HFFc6 (cell line): ENCODE data around the gene CD82. TPM values are rescaled to one million over a fixed set of nuclear protein-coding genes. Genes with fewer than 3 reads are reported as not detected.
"Not testable (repeated sequence)": the region's sequence is repeated elsewhere in the genome, so short reads cannot be mapped to it uniquely, and the experiment has no call there.

Experiments used
- DNase-seq: peaks from one replicate; pipeline ENCODE4 v3.0.0-alpha.2; 2018
- H3K27ac Mint-ChIP-seq: 2 replicates; pipeline ENCODE4 v1.8.0; 2020; ENCODE audit warnings: mild to moderate bottlenecking, mixed read lengths
- H3K27me3 Mint-ChIP-seq: 2 replicates; pipeline ENCODE4 v1.8.0; 2021; ENCODE audit warnings: mild to moderate bottlenecking, moderate library complexity, mixed read lengths; ENCODE audit not compliant: insufficient read depth
- H3K36me3 Mint-ChIP-seq: 2 replicates; pipeline ENCODE4 v1.8.0; 2021; ENCODE audit warnings: low read depth, mixed read lengths
- H3K4me1 Mint-ChIP-seq: 2 replicates; pipeline ENCODE4 v1.8.0; 2020; ENCODE audit warnings: low read depth, mixed read lengths
- H3K4me3 Mint-ChIP-seq: 2 replicates; pipeline ENCODE4 v1.8.0; 2020; ENCODE audit warnings: mild to moderate bottlenecking, moderate library complexity, mixed read lengths
- H3K9me3 Mint-ChIP-seq: 2 replicates; pipeline ENCODE4 v1.8.0; 2020; ENCODE audit warnings: mild to moderate bottlenecking, mixed read lengths
- CTCF ChIP-seq: fragments of 200-600 bp; sonication (generic); IDR thresholded peaks from 2 replicates; pipeline ENCODE4 v1.5.0; 2021; ENCODE audit warnings: antibody characterized with exemption, mild to moderate bottlenecking
- total RNA-seq, 6 experiments: library from RNA; stranded (reverse); fragmentation: NEBNext Ultra II Directional; extraction: Animal tissue kit (Norgen Biotek cat#: 25700); gene quantifications; 2 replicates in 1 of 6; 3 replicates in 5 of 6; pipeline ENCODE4 v1.2.3, GENCODE V29; 2021

Gene CD82
- total RNA-seq, 6 experiments from 2014 or later = 17.3 to 31.7 (median 20.7) TPM

GRCh38 chr11:44539971-44540370, 25.5 kb upstream of the CD82 start:
- Mint-ChIP-seq H3K4me3 (no peak overlapping the region), H3K9me3 (no peaks in the 10 kb centered on the region), H3K27me3 (peaks cover 17% of the 10 kb centered on the region), H3K27ac (no peak overlapping the region), H3K36me3 (no peaks in the 10 kb centered on the region), H3K4me1 (no peaks in the 10 kb centered on the region)
- no peak for TF ChIP-seq CTCF
- no peak for DNase-seq

- no peaks in the 10 kb centered on the region for H3K4me1 Mint-ChIP-seq
- TF ChIP-seq CTCF = no peak
- no peak overlapping the region for H3K27ac Mint-ChIP-seq
- H3K9me3 Mint-ChIP-seq = peaks cover under 1% of the 10 kb centered on the region; the same call in 1 of the 2 replicates
- no peak for DNase-seq
- H3K27me3 Mint-ChIP-seq = peaks cover 21% of the 10 kb centered on the region
- no peaks in the 10 kb centered on the region for H3K36me3 Mint-ChIP-seq
- no peak overlapping the region for H3K4me3 Mint-ChIP-seq
Measured at GRCh38 chr11:44540667-44541066, 24.8 kb upstream of the CD82 start.

GRCh38 chr11:44542372-44542771, 23.1 kb upstream of the CD82 start:
- DNase-seq = no peak
- Mint-ChIP-seq H3K4me3 (no peak overlapping the region), H3K27ac (no peak overlapping the region), H3K4me1 (no peaks in the 10 kb centered on the region), H3K27me3 (peaks cover 16% of the 10 kb centered on the region), H3K36me3 (no peaks in the 10 kb centered on the region), H3K9me3 (peaks cover 5% of the 10 kb centered on the region; the same call in 1 of the 2 replicates)
- TF ChIP-seq CTCF = no peak

- H3K4me3 Mint-ChIP-seq, H3K36me3 Mint-ChIP-seq, H3K4me1 Mint-ChIP-seq, DNase-seq, H3K27ac Mint-ChIP-seq, H3K9me3 Mint-ChIP-seq: not testable (repeated sequence)
- peaks cover 14% of the 10 kb centered on the region for H3K27me3 Mint-ChIP-seq
Measured at GRCh38 chr11:44546984-44547383, 18.5 kb upstream of the CD82 start.

GRCh38 chr11:44547534-44547933, 17.9 kb upstream of the CD82 start:
- H3K27me3 Mint-ChIP-seq = peaks cover 14% of the 10 kb centered on the region
- H3K4me3 Mint-ChIP-seq, H3K36me3 Mint-ChIP-seq, H3K27ac Mint-ChIP-seq, H3K4me1 Mint-ChIP-seq, H3K9me3 Mint-ChIP-seq, DNase-seq: not testable (repeated sequence)

- TF ChIP-seq CTCF = no peak
- H3K9me3 Mint-ChIP-seq = peaks cover 5% of the 10 kb centered on the region; the same call in 1 of the 2 replicates
Measured at GRCh38 chr11:44548032-44548695, 17.3 kb upstream of the CD82 start.

GRCh38 chr11:44548961-44549749, 16.3 kb upstream of the CD82 start:
- H3K27me3 Mint-ChIP-seq = peaks cover 16% of the 10 kb centered on the region
- not testable (repeated sequence) for H3K9me3 Mint-ChIP-seq, H3K4me1 Mint-ChIP-seq, H3K4me3 Mint-ChIP-seq, DNase-seq, H3K27ac Mint-ChIP-seq, H3K36me3 Mint-ChIP-seq

More at GRCh38 chr11:44548032-44548695, 17.3 kb upstream of the CD82 start:
- DNase-seq = no peak
- Mint-ChIP-seq H3K36me3 (no peaks in the 10 kb centered on the region), H3K27ac (no peak overlapping the region), H3K4me3 (no peak overlapping the region), H3K27me3 (peaks cover 19% of the 10 kb centered on the region), H3K4me1 (no peaks in the 10 kb centered on the region)
